HepG2 (cell line): ENCODE results near the gene DNMT3A. TPM values are rescaled to one million over a fixed set of nuclear protein-coding genes. Genes with fewer than 3 reads are reported as not detected.
A peak's percentile ranks its signal among the peaks of the same experiment; 100 is the strongest.

Source experiments
- GTF3A ChIP-seq: sonication (generic); formaldehyde crosslinking; conservative IDR thresholded peaks from 2 replicates; pipeline ENCODE4 v1.4.0; 2020; ENCODE audit warnings: mild to moderate bottlenecking, missing genetic modification reagents
- IRF2 ChIP-seq: IDR thresholded peaks from 2 replicates; pipeline ENCODE4 v1.6.1; 2018; ENCODE audit warnings: missing genetic modification reagents, missing compliant biosample characterization
- ISL2 ChIP-seq: sonication (generic); formaldehyde crosslinking; IDR thresholded peaks from 2 replicates; pipeline ENCODE4 v1.5.0; 2020; ENCODE audit warnings: missing genetic modification reagents
- NFE2L2 ChIP-seq: fragments of 150-350 bp; IDR thresholded peaks from 2 replicates; pipeline ENCODE4 v1.6.1; 2014; ENCODE audit warnings: low read length
- NR2C2 ChIP-seq: sonication (generic); formaldehyde crosslinking; IDR thresholded peaks from 2 replicates; pipeline ENCODE4 v1.4.0; 2020; ENCODE audit warnings: missing genetic modification reagents, mild to moderate bottlenecking, moderate library complexity, borderline replicate concordance
- SMC3 ChIP-seq: IDR thresholded peaks from 2 replicates; pipeline ENCODE4 v1.6.1; 2011; ENCODE audit warnings: low read length, improper control_type of control experiment
- SNAI1 ChIP-seq: sonication (generic); formaldehyde crosslinking; IDR thresholded peaks from 2 replicates; pipeline ENCODE4 v1.5.0; 2020; ENCODE audit warnings: mild to moderate bottlenecking, missing genetic modification reagents, borderline replicate concordance
- ZBTB38 ChIP-seq: sonication (generic); formaldehyde crosslinking; IDR thresholded peaks from 2 replicates; pipeline ENCODE4 v1.5.1; 2020; ENCODE audit warnings: mild to moderate bottlenecking, missing genetic modification reagents
- ZFP90 ChIP-seq: sonication (generic); formaldehyde crosslinking; IDR thresholded peaks from 2 replicates; pipeline ENCODE4 v1.8.0; 2022; ENCODE audit warnings: missing genetic modification reagents, mild to moderate bottlenecking, inconsistent platforms, borderline replicate concordance
- ZNF17 ChIP-seq: sonication (generic); formaldehyde crosslinking; IDR thresholded peaks from 2 replicates; pipeline ENCODE4 v1.5.0; 2020; ENCODE audit warnings: mild to moderate bottlenecking, missing genetic modification reagents
- ZNF879 ChIP-seq: sonication (generic); formaldehyde crosslinking; IDR thresholded peaks from 2 replicates; pipeline ENCODE4 v1.8.1; 2023; ENCODE audit warnings: missing genetic modification reagents
- polyA plus RNA-seq, 8 experiments: library from polyadenylated mRNA; depleted of rRNA in 3 of 8; stranded (reverse) in 7 of 8; unstranded in 1 of 8; fragments of >200 nt; fragmentation: Illumina TruSeq in 4 of 8; extraction: Trizol in 4 of 8; gene quantifications; 2 replicates each; pipeline versions ENCODE4 v1.2.1 to v1.2.3, GENCODE V29; 2011 to 2016; ENCODE audit warnings: low read depth in 4 of 8, missing spikeins in 1 of 8, mixed read lengths in 1 of 8; ENCODE audit not compliant: insufficient read depth in 1 of 8
- total RNA-seq, 5 experiments: library from RNA; depleted of rRNA; stranded (reverse); fragments of >200 nt; fragmentation: Illumina TruSeq; extraction: Trizol; gene quantifications; 2 replicates each; pipeline ENCODE4 v1.2.3, GENCODE V29; 2016; ENCODE audit warnings: low read depth in 1 of 5
- TF ChIP-seq, protein P1 (sequence below), 2 experiments: sonication (generic) in 1 of 2; formaldehyde crosslinking in 1 of 2; IDR thresholded peaks; 2 replicates each; pipeline versions ENCODE4 v1.4.0 to v1.6.1; 2016 to 2020; ENCODE audit warnings: borderline replicate concordance in 1 of 2, low read depth in 1 of 2, mild to moderate bottlenecking in 1 of 2, missing genetic modification reagents in 1 of 2
- TF ChIP-seq, protein P2 (sequence below): sonication (generic); formaldehyde crosslinking; IDR thresholded peaks from 2 replicates; pipeline ENCODE4 v1.5.0; 2020; ENCODE audit warnings: mild to moderate bottlenecking, missing genetic modification reagents, borderline replicate concordance
- TF ChIP-seq, protein P3 (sequence below): sonication (generic); formaldehyde crosslinking; IDR thresholded peaks from 2 replicates; pipeline ENCODE4 v1.4.0; 2020; ENCODE audit warnings: mild to moderate bottlenecking, low read depth, missing genetic modification reagents

DNMT3A gene
- total and polyA plus RNA-seq, 2 of the 13 experiments (the other 11 are each of a cell fraction or from before 2014, with no cell fraction given): 14.7 to 29.1 TPM

DNA sequence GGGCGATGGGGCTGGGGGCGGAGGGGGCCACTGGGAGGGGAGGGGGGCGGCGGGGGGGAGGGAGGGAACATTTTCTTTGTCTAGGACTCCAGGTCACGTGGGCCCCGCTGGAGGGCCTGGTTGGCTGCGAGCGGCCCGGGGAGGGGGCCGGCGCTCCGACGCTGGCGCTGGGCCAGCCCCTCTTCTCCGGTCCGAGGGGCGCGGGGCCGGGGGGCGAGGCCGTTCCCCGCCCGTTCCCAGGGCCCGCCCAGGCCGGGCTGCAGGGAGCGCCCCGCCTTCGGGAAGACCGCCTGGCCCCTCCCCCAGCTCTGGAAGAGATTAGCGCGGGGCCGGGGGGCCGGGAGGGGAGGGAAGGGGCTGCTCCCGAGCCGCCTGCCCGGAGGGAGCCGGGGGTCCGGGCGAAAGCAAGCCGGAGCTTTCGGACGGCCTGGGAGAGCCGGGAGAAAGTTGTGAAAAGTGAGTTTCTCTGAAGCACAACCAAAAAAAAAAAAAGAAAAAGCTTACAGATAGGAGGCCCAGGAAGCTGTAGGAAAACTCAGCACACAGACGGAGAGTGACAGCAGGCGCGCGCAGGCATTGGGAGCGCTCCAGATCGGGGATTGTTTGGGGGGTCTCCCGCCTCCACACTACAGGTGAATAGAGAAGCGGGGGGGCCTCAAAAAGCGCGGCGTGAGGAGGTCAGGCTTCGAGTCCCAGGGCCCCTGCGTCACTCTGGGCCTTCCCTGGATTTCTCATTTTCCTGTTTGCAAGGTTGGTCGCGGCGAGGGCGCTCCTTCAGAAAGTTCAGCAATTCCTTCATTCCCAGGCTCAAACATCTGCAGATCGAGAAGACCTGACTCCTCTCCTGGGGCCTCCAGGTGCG is 89.2 kb downstream of the DNMT3A start (continued):
- TF ChIP-seq, protein P1, sequence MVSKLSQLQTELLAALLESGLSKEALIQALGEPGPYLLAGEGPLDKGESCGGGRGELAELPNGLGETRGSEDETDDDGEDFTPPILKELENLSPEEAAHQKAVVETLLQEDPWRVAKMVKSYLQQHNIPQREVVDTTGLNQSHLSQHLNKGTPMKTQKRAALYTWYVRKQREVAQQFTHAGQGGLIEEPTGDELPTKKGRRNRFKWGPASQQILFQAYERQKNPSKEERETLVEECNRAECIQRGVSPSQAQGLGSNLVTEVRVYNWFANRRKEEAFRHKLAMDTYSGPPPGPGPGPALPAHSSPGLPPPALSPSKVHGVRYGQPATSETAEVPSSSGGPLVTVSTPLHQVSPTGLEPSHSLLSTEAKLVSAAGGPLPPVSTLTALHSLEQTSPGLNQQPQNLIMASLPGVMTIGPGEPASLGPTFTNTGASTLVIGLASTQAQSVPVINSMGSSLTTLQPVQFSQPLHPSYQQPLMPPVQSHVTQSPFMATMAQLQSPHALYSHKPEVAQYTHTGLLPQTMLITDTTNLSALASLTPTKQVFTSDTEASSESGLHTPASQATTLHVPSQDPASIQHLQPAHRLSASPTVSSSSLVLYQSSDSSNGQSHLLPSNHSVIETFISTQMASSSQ (IDR thresholded peaks at IDR 0.05; ENCODE audit: low read depth): no peak
- TF ChIP-seq, protein P1 (CRISPR knock-in tag; IDR thresholded peaks at IDR 0.05; ENCODE audit: borderline replicate concordance): no peak
- TF ChIP-seq SMC3 (no peak), ZNF879 (CRISPR knock-in tag) (no peak), IRF2 (no peak), ZBTB38 (CRISPR knock-in tag) (peak; percentile 86), NR2C2 (no peak), ISL2 (no peak), SNAI1 (no peak; the same call in 1 of the 2 replicates), ZNF17 (CRISPR knock-in tag) (no peak), GTF3A (CRISPR knock-in tag) (no peak), NFE2L2 (no peak), ZFP90 (CRISPR knock-in tag) (no peak)
- TF ChIP-seq, protein P2, sequence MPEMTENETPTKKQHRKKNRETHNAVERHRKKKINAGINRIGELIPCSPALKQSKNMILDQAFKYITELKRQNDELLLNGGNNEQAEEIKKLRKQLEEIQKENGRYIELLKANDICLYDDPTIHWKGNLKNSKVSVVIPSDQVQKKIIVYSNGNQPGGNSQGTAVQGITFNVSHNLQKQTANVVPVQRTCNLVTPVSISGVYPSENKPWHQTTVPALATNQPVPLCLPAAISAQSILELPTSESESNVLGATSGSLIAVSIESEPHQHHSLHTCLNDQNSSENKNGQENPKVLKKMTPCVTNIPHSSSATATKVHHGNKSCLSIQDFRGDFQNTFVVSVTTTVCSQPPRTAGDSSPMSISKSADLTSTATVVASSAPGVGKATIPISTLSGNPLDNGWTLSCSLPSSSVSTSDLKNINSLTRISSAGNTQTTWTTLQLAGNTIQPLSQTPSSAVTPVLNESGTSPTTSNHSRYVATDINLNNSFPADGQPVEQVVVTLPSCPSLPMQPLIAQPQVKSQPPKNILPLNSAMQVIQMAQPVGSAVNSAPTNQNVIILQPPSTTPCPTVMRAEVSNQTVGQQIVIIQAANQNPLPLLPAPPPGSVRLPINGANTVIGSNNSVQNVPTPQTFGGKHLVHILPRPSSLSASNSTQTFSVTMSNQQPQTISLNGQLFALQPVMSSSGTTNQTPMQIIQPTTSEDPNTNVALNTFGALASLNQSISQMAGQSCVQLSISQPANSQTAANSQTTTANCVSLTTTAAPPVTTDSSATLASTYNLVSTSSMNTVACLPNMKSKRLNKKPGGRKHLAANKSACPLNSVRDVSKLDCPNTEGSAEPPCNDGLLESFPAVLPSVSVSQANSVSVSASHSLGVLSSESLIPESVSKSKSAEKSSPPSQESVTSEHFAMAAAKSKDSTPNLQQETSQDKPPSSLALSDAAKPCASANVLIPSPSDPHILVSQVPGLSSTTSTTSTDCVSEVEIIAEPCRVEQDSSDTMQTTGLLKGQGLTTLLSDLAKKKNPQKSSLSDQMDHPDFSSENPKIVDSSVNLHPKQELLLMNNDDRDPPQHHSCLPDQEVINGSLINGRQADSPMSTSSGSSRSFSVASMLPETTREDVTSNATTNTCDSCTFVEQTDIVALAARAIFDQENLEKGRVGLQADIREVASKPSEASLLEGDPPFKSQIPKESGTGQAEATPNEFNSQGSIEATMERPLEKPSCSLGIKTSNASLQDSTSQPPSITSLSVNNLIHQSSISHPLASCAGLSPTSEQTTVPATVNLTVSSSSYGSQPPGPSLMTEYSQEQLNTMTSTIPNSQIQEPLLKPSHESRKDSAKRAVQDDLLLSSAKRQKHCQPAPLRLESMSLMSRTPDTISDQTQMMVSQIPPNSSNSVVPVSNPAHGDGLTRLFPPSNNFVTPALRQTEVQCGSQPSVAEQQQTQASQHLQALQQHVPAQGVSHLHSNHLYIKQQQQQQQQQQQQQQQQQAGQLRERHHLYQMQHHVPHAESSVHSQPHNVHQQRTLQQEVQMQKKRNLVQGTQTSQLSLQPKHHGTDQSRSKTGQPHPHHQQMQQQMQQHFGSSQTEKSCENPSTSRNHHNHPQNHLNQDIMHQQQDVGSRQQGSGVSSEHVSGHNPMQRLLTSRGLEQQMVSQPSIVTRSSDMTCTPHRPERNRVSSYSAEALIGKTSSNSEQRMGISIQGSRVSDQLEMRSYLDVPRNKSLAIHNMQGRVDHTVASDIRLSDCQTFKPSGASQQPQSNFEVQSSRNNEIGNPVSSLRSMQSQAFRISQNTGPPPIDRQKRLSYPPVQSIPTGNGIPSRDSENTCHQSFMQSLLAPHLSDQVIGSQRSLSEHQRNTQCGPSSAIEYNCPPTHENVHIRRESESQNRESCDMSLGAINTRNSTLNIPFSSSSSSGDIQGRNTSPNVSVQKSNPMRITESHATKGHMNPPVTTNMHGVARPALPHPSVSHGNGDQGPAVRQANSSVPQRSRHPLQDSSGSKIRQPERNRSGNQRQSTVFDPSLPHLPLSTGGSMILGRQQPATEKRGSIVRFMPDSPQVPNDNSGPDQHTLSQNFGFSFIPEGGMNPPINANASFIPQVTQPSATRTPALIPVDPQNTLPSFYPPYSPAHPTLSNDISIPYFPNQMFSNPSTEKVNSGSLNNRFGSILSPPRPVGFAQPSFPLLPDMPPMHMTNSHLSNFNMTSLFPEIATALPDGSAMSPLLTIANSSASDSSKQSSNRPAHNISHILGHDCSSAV: 0 out of 2 replicates have a peak, but pooled peaks have one; percentile 14
- TF ChIP-seq, protein P3, sequence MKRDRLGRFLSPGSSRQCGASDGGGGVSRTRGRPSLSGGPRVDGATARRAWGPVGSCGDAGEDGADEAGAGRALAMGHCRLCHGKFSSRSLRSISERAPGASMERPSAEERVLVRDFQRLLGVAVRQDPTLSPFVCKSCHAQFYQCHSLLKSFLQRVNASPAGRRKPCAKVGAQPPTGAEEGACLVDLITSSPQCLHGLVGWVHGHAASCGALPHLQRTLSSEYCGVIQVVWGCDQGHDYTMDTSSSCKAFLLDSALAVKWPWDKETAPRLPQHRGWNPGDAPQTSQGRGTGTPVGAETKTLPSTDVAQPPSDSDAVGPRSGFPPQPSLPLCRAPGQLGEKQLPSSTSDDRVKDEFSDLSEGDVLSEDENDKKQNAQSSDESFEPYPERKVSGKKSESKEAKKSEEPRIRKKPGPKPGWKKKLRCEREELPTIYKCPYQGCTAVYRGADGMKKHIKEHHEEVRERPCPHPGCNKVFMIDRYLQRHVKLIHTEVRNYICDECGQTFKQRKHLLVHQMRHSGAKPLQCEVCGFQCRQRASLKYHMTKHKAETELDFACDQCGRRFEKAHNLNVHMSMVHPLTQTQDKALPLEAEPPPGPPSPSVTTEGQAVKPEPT (CRISPR knock-in tag): 0 out of 2 replicates have a peak, but pooled peaks have one; percentile 48
